Head of caudate nucleus (tissue), 42 donors: ENCODE measurements around the gene STXBP1.
A peak's percentile ranks its signal among the peaks of the same experiment; 100 is the strongest.

Source experiments
- DNase-seq, 42 donors: peaks; one replicate each; pipeline versions ENCODE4 v3.0.0 to v3.0.0-alpha.2; 2020 to 2021; ENCODE audit warnings: mixed read lengths in 7 of 42
- intact Hi-C: fragments of 100-400 bp; cut with DNase I; formaldehyde crosslinking; loops from one replicate; pipeline ENCODE4 v1.15.0; 2022

Gene STXBP1

GRCh38 chr9:127680226-127680625 lies 68.1 kb downstream of the STXBP1 start:
- peak in 23 of 42 donors; percentile 23 to 75 (median 48) for DNase-seq
- intact Hi-C loops: no loop called here

GRCh38 chr9:127680846-127681245 lies 68.8 kb downstream of the STXBP1 start:
- intact Hi-C loops: no loop called here
- peak; percentile 42 to 90 (median 74) for DNase-seq

- intact Hi-C loops: no loop called here
- DNase-seq: no peak
These were observed 70.5 kb downstream of the STXBP1 start for GRCh38 chr9:127682351-127683136.

- DNase-seq: no peak
- intact Hi-C loops: no loop called here
These were observed 71.6 kb downstream of the STXBP1 start for GRCh38 chr9:127683723-127684122.

- intact Hi-C loops: no loop called here
- DNase-seq: no peak
These were observed 72.5 kb downstream of the STXBP1 start for GRCh38 chr9:127684576-127684975.

GRCh38 chr9:127686461-127687393 lies 74.7 kb downstream of the STXBP1 start:
- intact Hi-C loops: no loop called here
- DNase-seq: peak in 11 of 42 donors; percentile 21 to 68 (median 39)

GRCh38 chr9:127689329-127690000 lies 77.4 kb downstream of the STXBP1 start:
- DNase-seq: peak in 1 of 42 donors; percentile 30
- intact Hi-C loops: no loop called here

GRCh38 chr9:127690735-127691134 lies 78.7 kb downstream of the STXBP1 start:
- DNase-seq: peak in 12 of 42 donors; percentile 27 to 60 (median 42)
- intact Hi-C loops: no loop called here

GRCh38 chr9:127692071-127692470 lies 80.0 kb downstream of the STXBP1 start:
- peak in 12 of 42 donors; percentile 10 to 61 (median 42) for DNase-seq
- intact Hi-C loops: no loop called here

GRCh38 chr9:127693143-127693542 lies 81.1 kb downstream of the STXBP1 start:
- DNase-seq: peak in 35 of 42 donors; percentile 26 to 87 (median 62)
- intact Hi-C loops: no loop called here

GRCh38 chr9:127693697-127694096 lies 81.6 kb downstream of the STXBP1 start:
- intact Hi-C loops: no loop called here
- DNase-seq: no peak

GRCh38 chr9:127694890-127695720 lies 83.0 kb downstream of the STXBP1 start:
- intact Hi-C loops: no loop called here
- DNase-seq: no peak

- intact Hi-C loops: no loop called here
- no peak for DNase-seq
These were observed 85.5 kb downstream of the STXBP1 start for GRCh38 chr9:127697575-127697974.

GRCh38 chr9:127698386-127698785 lies 86.3 kb downstream of the STXBP1 start:
- DNase-seq: no peak
- intact Hi-C loops: no loop called here

- intact Hi-C loops: no loop called here
These were observed 87.1 kb downstream of the STXBP1 start for GRCh38 chr9:127698985-127699670.

GRCh38 chr9:127700140-127700539 lies 88.1 kb downstream of the STXBP1 start:
- no peak for DNase-seq
- intact Hi-C loops: no loop called here

More at GRCh38 chr9:127698985-127699670, 87.1 kb downstream of the STXBP1 start:
- DNase-seq: peak; percentile 89 to 99 (median 98)

GRCh38 chr9:127700594-127701255 lies 88.6 kb downstream of the STXBP1 start:
- DNase-seq: no peak
- intact Hi-C loops: no loop called here
